GM19351 (cell line): Measurements from ENCODE around the gene AGXT2.
A peak's percentile ranks its signal among the peaks of the same experiment; 100 is the strongest.
"Not testable (repeated sequence)": the region's sequence is repeated elsewhere in the genome, so short reads cannot be mapped to it uniquely, and the experiment has no call there.

Experiments
- ATAC-seq: cut with Tn5 transposase; IDR thresholded peaks from one replicate; pipeline ENCODE4 v1.9.1; 2021; ENCODE audit warnings: mild to moderate bottlenecking, moderate library complexity; ENCODE audit not compliant: unreplicated experiment

The AGXT2 gene

DNA sequence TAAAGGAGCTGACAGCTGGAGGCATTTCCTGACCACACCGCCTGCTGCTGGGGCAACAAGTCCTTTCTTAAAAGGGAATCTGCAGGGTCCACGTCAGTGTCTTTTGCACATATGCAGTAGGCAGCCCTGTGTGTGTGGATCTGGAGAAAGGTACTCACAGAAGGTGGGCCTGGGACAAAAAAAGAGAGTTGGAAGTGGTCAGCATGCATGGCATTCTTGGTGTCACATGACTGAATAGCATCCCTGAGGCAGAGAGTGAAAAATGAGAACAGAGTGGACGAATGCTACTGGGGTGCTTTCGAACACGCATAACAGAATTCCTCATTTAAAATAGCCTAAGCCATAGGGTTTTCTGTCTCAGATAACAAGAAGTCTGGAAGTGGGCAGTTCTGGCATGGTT is 71.4 kb downstream of the AGXT2 start:
- no peak for ATAC-seq

DNA sequence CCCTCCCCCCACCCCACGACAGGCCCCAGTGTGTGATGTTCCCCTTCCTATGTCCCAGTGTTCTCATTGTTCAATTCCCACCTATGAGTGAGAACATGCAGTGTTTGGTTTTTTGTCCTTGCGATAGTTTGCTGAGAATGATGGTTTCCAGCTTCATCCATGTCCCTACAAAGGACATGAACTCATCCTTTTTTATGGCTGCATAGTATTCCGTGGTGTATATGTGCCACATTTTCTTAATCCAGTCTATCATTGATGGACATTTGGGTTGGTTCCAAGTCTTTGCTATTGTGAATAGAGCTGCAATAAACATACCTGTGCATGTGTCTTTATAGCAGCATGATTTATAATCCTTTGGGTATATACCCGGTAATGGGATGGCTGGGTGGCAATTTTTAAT is 76.1 kb downstream of the AGXT2 start:
- ATAC-seq, result not testable (repeated sequence)

DNA sequence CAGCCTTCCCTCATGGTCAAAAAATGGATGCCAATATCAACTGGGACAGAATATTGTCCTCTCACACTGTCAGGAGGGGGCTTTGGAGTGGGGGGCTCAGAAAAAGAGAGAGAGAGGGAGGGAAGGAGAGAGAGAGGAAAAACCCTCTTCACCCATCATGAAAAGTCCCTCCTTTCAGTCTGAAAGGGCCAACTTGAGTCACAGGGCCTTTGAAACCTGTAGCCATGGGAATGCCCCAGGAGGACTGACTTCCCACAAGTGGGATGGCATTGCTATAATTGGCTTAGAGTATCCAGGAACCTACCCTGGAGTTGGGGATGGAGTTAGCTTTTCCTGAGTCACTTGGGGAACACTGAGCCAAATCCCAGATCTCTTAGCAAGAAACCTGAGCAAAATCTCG is 77.2 kb downstream of the AGXT2 start:
- ATAC-seq, result no peak

DNA sequence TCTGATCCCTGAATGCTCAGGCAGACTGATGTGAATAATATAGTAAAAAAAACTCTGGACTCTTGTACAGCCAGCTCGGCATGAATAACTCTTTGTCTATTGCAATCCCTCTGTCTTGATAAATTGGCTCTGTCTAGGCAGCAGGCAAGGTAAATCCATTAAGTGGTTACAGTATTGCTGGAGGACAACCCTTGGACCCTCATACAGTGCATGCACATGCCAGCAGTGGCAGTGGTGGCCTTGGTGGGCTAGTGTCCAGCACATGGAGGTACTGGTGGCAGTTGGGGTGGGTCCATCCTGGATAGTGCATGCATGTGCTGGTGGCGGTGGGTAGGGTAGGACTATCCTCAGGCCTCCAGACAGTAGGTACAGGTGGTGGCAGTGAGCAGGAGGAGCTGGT is 79.5 kb downstream of the AGXT2 start:
- ATAC-seq, result no peak

DNA sequence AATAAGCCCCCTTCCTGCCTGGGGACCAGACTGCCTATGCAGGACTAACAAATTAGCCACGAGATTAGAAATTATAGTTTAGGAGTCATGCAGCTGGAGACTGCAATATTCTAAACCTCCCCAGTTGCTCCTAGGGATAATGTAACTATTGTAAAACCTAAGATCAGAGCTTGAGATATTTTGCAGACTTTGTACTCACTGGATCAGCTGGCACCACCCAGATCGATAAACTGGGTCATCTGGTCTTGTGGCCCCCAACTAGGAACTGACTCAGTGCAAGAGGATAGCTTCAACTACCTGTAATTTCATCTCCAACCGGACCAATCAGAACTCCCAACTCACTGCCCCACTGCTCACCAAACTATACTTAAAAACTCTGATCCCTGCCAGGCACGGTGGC is 80.2 kb downstream of the AGXT2 start:
- ATAC-seq, result no peak

DNA sequence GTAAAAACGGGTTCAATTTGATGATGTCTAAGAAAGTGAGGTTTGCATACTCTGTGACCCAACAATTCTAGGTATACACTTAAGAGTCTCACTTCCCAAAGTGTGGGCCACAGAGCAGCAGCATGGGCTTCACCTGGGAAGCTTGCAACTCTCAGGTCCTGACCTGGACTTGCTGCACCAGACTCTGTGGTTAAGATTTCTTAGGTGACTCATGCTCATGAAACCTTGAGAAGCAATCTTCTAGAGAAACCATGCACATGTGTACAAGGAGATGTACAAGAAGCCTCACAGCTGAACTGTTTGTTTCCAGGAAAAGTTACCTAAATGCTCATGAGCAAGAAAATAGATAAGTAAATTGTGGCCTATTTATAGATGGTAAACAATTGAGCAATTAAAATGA is 88.4 kb downstream of the AGXT2 start:
- ATAC-seq, result peak; percentile 95

DNA sequence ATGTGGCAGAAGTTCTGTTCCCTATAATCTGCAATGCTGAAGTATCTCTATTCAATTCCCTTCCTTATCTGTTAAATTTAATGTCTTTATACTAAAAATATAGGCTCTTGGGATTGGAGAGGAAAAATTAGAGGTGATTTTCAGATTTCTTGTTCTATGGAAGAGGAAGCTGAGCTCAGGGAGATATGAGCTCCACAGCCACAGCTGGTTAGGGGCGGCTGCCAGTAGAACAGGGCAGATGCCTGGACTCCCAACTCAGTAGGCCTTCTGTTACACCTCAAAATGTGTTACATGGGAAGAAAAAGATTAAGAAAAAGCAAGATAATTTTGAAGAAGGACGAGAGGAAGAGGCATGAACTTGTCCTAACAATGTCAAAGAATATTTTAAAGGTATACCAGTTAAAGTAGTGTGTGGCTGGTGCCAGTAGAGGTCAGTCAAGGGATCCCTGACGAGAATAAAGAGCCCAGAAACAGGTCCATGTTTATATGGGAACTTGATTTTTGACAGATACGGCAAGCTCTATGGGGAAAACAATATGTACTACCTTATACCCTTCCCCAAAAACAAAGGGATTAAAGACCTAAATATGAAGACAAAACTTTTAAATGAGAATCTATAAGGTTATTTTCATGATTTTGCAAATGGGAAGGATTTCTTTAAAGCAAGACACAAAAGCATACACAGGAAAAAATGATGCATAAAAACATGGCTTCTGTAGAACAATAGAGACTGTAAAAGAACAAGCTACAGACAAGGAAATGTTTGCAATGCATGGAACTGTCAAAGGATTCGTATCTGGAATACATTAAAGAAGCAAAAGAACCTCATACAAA is 89.7 kb downstream of the AGXT2 start:
- ATAC-seq, result no peak

DNA sequence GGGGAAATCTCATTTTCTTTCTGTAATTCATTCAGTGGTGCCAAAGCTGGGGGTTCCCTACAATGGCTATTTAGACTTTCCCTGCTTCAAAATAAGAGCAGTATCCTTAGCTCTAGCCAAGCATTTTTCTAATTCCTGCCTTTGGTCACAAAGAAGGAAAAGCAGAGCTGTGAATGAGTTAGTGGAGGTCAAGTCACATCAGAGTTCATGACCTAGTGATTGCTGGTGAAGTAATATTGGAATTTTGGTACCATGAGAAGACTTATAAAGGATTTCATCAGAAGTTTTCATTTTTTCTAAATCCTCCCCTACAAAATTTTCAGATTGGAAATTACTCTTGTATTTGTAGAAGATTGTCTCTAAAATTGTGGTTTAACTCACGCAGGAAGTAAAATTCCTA is 90.4 kb downstream of the AGXT2 start:
- no peak for ATAC-seq
